GM18517 (cell line): Measurements from ENCODE around the gene MGAT1.
A peak's percentile ranks its signal among the peaks of the same experiment; 100 is the strongest.
"Not testable (repeated sequence)": the region's sequence is repeated elsewhere in the genome, so short reads cannot be mapped to it uniquely, and the experiment has no call there.

Experiments used
- ATAC-seq: cut with Tn5 transposase; IDR thresholded peaks from one replicate; pipeline ENCODE4 v1.9.1; 2021; ENCODE audit warnings: mild to moderate bottlenecking, moderate library complexity; ENCODE audit not compliant: unreplicated experiment

The MGAT1 gene

DNA sequence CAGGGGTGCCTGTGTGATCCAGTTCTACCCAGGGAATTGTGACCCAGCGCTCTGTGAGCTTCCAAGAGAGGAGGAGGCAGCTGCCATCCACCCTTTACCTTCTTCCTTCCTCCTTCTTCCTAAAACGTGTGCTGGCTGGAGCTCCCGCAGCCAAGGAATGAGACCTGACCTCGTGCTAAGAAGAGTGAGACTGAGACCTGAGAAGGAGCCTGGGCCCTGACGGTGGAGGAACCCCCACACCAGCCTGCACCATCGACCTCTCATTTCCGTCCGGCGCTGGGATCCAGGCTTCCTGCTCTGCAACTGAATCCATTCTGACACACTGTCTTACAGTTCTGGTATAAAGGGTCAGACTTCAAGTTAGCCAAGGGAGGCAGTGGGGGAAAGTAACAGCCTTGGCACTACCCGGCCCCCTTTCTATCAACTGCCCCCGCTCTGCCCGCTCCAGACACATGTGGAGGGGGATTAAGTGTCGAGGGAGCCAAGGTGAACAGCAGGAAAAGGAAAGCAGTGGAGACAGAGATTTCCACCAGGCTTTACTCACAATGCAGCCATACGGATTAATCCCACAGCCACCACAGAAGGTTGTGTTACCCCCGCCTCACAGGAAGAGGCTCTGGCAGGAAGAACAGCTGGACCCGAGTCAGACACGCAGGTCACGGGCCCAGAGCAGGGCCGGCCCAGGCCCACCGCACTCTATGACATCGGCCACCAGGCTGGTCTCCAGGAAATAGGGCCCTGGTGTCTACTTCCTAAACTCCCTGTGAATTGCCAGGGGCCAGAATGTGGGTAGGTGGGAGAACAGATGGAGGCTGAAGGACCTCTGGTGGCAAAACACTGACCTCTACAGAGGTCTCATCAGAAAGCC lies 15.8 kb downstream of the MGAT1 start:
- no peak for ATAC-seq

DNA sequence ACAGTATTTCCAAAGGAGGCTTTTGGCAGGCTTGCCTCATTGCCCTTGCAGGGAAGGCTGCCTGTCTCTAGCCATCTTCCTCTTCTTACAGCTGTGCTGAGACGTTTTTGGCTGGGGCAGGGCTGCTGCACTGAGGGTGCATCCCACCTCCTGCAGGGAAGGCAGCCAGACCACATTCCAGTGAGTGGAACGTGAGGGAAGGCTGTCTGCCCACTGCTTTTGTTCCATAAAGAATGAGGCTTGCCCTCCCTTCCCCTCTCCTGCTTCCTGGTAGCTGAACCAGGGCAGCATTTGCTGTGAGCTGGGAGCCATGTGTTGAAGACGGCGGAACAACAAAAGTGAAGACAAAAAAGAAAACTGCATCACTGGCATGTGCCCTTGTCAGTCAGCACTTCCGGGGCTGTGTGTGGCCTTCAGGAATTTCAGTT lies 16.8 kb downstream of the MGAT1 start:
- ATAC-seq: no peak

DNA sequence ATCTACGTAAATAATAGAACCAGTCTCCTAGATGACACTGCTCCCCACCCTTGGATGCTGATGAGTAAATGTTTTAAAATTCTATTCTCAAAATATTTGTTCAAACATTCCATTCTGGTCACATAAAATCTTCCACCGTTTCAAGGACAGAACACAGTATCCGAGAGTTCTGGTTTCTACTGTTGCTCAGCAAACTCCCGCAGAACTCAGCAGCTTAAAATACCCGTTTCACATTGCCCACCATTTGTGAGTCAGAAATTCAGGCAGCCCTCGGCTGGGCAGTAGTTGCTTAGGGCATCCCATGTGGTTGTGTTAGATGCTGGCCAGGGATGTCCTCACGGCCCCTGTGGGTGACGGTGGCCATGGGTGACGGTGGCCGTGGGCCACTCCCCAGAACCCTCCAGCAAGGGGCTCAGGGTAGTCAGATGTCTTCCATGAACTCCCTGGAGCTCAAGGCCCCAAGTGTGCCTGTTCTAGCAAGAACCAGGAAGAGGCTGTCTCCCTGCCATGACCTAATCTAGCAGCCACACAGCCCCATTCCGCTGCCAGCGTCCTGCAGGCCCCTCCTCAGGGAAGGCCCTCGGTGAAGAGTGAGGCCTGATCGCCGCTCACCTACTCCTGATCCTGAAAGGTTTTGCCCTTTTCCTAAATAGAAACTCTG lies 17.4 kb downstream of the MGAT1 start:
- ATAC-seq: no peak

DNA sequence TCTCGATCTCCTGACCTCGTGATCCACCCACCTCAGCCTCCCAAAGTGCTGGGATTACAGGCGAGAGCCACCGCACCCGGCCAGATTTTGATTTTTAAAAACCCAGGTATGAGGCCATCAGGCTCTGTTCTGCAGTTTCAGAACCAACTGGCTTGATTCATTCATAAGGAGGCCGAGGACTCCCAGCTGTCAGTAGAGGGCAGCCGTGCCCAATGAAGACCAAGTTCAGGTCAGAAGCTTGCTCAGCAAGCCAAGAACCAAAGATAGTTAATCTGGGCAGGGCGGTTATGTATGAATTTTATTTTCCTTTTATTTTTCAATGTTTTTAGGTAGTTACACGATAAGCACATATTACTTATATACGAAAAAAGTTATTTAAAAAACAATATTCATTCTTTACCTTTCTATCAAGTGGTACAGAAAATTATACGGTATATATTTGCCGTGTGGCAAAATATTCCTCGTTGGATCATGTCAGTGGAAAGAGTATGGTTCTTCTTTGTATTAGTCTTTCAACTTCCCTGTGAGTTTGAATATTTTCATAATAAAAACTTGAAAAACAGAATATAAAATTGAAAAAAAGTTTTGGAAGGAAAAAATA lies 18.0 kb downstream of the MGAT1 start:
- ATAC-seq: peak; percentile 60

DNA sequence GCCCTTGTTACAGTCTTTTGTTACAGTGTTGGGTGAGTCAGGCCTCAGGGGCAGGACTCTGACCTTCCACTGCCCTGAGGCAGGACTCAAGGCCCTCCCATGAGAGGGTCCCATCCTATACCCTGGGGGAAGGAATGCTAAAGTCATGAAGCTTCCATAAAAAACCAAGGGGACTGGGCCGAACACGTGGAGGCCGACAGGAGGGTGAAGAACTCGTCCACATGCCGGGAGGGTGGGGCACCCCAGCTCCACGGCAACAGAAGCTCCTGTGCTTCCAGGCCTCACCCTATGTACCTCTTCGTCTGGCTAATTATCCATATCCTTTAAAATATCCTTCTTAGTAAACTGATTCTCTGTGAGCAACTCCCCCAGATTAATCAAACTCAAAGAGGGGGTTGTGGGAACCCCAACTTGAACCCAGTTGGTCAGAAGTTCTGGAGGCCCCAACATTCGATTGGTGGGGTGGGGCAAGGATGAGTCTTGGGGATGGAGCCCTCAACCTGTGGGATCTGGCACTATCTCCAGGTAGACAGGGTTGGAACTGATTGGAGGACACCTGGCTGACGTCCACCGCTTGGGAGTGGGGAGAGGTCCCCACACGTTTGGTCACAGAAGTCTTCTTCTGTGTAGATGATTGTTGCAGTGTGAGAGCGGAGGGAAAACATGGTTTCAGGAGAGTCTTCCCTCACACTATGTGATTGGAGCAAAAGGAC lies 19.1 kb downstream of the MGAT1 start:
- no peak for ATAC-seq

DNA sequence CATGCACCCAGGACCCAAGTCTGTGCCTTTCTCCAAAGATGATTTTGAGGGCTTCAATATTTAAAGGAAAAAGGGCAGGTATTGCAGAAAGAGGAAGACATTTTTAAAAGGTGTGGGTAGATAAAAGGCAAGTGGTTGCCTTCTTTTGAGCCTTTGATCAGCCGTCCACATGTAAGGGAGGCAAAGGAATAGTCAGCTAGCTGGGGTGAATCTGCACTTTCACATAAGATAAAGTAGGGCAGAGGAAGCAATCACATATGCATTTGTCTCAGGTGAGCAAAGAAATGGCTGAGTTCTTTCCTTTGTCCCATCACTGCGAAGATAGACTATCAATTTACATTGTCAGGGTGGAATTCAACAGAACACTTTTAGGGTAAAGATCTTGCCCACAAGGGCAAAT lies 19.9 kb downstream of the MGAT1 start:
- no peak for ATAC-seq

DNA sequence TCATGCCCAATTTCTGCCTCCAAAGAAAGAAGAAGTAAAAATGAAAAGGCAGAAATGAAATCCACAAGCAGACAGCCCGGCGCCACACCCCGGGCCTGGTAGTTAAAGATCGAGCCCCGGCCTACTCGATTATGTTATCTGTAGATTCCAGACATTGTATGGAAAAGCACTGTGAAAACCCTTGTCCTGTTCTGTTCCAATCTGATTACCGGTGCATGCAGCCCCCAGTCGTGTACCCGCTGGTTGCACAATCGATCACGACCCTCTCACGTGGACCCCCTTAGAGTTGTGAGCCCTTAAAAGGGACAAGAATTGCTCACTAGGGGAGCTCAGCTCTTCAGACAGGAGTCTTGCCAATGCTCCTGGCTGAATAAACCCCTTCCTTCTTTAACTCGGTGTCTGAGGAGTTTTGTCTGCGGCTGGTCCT lies 20.7 kb downstream of the MGAT1 start:
- not testable (repeated sequence) for ATAC-seq

DNA sequence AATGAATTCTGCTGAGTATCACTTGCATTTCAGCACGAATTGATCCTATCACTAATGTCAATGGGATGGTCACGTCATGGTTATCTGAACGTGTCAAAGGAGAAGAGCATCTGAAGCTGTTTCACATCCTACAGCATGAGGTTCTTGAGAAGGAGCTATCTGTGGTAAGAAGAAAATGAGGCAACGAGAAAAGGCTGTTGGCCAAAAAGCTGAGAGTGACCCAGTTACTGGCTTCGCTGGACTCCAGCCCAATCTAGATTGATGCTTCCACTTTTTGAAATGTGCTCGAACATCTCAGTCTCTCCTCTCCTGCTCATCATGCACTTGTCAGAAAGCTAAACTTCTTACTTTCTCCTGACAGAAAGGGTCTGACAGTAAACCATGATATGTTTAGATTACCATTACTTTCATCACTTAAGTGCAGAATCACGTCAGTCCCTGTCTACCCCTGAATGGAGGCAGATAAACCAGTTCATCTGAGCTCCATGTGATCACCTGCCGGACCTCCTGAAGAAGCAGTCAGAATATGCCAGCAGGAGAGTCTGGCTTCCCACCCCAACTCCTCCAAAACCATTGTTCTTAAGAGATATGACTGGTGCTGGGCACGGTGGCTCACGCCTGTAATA lies 22.5 kb downstream of the MGAT1 start:
- no peak for ATAC-seq

DNA sequence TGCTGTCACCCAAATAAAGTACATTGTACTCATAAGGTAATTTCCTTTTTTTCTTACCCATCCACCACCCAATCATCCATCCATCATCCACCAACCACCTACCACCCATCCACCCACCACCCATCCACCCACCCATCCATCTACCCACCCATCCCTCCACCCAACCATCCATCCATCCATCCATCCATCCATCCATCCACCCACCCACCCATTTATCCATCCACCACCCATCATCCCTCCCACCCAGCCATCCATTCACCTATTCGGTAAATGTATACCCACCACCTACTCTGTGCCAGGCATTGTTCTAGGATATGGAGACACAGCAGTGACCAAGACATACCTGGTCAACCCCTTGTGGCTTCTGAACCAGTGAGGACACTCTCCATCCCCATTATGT lies 25.1 kb downstream of the MGAT1 start:
- no peak for ATAC-seq

DNA sequence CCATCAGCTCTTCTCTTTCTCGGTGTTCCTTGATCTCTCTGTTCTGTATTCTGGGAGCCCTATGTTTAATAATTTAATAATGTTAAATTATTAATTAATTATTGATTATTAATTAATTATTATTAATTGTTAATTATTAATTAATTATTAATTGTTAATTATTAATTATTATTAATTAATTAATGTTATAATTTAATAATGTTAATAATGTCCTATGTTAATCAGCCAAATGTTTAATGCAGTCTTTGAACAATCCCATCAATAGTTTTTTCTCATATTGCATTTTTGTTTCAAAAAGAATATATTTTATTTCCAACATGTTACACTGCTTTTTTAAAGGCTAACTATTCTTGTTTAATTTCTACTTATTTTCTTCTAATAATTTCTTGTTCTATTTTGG lies 26.2 kb downstream of the MGAT1 start:
- no peak for ATAC-seq

DNA sequence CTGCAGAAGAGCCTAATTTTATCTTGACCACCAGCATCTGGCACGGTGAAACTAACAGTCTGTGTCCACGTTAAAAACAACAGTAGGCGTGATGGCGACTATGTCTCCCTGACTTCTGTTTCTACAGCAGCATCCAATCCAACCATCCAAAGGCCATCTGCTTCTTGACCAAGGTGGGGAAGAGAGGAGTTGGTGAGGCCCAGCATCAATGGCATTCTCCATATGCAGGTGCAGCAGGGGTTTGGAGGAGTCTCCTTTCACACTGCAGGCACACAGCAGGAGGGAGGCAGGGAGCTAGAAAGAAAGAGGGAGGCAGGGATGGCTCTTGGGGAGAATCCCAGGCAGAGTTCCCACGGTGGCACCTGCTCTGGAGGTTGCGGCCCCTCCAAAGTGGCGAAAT lies 27.0 kb downstream of the MGAT1 start:
- ATAC-seq: no peak

DNA sequence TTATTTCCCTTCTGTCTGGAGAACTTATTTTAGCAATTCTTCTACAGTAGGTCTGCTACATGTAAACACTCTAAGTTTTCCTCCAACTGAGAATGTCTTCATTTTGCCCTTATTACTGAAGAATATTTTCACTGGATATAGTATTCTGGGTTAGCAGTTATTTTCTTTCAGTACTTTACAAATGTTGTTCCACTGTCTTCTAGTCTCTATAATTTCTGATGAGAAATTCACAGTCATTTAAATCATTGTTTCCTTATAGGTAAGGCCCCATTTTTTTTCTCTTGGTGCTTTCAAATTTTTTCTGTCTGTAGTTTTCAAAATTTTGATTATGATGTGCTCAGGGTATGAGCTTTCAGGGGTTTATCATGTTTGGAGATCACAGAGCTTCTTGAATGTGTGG lies 30.8 kb downstream of the MGAT1 start:
- no peak for ATAC-seq

DNA sequence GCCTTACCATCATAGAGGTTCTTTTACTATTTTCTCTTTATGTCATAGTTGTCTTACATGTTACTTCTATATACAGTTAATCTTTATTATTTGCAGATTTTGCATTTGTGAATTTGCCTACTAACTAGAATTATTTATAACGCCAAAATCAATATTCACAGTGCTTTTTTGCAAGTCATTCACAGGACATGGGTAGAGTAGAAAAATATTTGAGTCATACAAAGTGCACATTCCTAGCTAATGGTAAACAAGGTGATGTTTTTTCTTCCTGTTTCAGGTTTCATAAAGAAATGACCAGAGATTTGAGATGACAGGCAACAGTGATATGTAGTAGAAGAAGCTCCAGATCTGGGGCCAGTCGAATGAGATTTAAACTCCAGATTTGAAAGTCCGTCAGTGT lies 32.8 kb downstream of the MGAT1 start:
- ATAC-seq: no peak

DNA sequence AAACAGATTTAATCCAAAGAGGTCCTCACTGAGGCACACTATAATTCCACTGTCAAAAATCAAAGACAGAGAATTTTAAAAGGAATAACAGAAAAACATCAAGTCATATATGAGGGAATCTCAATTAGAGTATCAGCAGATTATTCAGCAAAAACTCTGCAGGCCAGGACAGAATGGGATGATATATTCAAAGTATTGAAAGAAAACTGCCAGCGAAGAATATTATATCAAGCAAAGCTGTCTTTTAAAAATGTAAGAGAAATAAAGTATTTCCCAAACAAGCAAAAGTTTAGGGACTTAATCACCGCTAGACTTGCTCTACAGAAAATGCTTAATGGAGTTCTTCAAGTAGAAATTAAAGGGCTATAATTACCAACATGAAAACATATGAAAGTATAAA lies 47.0 kb downstream of the MGAT1 start:
- no peak for ATAC-seq

DNA sequence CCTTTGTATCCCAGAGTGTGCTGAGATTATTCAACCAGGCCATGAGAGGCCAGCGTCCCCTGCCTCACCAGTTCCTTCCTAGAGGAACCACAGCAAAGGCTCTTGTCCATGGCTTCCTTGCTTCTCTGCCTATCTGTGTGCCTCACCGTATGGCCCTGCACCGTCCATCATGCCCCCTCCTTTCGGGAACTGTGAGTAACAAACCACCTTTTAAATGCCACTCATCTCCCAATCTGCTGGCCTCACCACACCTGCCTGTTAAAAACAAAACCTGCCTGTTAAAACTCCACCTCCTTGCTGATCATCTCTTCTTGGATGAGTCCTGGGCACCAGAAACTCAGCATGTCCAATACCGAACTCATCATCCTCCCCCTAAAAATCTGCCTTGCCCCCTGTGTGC lies 58.4 kb downstream of the MGAT1 start:
- ATAC-seq: no peak

DNA sequence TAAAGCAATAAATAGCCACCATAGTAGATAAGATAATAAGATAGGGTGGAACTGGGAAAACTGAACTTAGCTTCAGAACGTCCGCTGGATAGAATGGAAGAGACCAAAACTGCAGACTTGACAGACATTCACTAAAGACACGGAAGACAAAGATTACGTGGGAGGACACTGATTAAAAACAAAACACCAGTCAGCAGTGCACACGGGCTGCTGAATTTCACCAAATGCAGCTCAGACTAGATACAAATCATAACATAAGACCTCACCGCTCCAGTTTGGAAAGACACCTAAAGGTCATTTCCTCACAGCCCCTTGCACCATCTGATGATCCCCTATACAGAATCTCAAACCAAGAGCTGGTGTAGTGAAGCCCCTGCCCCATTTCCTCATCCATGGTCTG lies 59.9 kb downstream of the MGAT1 start:
- ATAC-seq: no peak

DNA sequence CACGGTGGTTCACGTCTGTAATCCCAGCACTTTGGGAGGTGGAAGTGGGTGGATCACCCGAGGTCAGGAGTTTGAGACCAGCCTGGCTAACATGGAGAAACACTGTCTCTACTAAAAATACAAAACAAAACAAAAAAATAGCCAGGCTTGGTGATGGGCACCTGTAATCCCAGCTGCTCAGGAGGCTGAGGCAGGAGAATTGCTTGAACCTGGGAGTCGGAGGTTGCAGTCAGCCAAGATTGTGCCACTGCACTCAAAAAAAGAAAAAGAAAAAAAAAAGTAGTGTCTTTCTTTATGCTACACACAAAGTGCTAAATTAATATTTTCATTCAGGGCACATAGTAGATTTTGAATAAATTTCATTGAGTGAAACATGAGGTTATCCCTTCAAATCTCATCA lies 61.7 kb downstream of the MGAT1 start:
- ATAC-seq: not testable (repeated sequence)

DNA sequence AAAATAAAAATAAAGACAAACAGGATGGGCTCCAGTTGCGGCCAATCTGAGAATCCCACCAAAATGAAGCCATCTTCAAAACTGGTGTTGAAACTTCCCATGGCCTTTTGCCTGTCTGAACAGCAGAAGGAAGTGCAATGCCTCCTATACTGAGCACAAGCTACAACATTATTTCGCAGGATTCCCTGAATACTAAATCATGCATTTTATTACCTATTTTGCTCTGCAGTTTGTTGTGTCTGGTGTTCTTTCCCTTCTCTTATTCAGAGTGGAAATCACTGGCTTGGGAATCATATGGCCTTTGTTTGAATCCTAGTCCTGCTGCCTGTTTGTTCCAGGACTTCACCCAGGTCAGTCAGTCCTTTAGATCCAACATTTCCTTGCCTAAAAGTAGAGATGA lies 62.6 kb downstream of the MGAT1 start, which contains the start of gene OR2Y1:
TSS of gene OR2Y1 (minus strand) at position 101 of the 400 bp plus-strand sequence. CDS start at position 101, 0 bp downstream.
- no peak for ATAC-seq

DNA sequence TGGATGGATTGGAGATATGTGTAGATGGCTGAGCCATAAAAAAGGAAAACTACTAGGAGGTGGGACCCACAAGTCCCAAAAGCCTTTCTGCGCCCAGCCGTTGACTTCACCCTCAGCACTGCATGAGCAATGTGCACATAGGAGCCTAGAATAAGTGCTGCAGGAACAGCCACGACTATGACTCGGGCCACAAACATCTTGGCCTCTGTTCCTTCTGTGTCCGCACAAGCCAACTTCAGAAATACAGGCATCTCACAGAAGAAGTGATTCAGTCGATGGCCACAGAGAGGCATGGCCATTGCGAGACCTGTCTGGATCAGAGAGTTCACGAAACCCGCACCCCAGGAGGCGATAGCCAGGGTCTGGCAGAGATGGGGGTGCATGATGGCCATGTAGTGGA lies 63.3 kb downstream of the MGAT1 start:
- no peak for ATAC-seq

DNA sequence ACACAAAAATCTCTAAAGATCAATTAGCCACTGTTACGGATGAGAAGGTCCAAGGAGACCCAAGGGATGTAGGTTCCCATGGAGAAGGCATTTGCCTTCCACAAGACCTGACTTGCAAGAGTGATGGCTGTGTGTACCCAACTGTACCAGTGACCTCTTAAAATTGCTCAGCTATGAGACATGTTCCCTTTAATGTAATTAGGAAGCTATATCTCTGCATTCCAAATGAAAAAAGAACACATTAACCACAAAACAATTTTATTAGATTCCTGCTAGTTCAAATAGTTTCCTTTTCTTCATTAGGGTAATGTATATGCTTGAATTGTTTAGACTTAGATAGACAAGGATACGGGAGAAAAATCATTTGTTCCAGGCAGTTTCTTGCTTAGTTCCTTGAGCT lies 66.1 kb downstream of the MGAT1 start:
- ATAC-seq: no peak
